ENCODE data around the gene RGL2.
"Not testable (repeated sequence)": the region's sequence is repeated elsewhere in the genome, so short reads cannot be mapped to it uniquely, and the experiment has no call there.

The RGL2 gene

GRCh38 chr6:33273129-33273923 lies 25.4 kb downstream of the RGL2 start:
- DNase-seq = no peak

- DNase-seq = no peak
Observed at GRCh38 chr6:33272275-33273128, 26.2 kb downstream of the RGL2 start.

- peak; percentile 100 for DNase-seq
Observed at GRCh38 chr6:33271468-33272274, 27.1 kb downstream of the RGL2 start, which contains the start of the genes RPS18 and VPS52. TSS of gene RPS18 (plus strand) at chr6:33272075. CDS start at chr6:33272120, 45 bp downstream. TSS of gene VPS52 (minus strand) at chr6:33271876. CDS start at chr6:33271675, 201 bp downstream.

DNA sequence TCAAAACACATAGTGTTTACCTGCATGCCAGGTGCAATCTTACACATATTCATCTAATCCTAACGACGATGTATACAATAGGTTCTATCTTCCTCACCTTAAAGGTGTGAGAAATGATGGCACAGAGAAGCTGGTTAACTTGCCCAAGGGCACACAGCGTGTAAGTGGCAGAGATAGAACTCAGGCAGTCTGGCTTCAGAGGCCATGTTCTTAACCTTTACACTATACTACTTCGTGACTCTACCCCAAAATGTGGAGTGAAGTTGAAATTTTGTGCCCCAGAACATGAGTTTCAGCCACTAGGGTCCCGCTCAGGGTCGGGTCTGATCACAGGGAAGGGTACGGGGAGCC lies 27.6 kb downstream of the RGL2 start:
- DNase-seq = no peak

GRCh38 chr6:33264015-33264414 lies 34.7 kb downstream of the RGL2 start:
- DNase-seq = no peak

DNA sequence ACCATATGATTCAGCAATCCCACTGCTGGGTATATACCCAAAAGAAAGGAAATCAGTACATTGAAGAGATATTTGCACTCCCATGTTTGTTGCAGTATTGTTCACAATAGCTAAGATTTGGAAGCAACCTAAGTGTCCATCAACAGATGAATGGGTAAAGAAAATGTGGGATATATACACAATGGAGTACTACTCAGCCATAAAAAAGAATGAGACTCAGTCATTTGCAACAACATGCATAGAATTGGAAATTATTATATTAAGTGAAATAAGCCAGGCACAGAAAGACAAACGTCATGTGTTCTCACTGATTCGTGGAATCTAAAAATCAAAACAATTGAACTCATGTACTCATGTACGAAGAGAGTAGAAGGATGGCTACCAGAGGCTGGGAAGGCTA lies 36.3 kb downstream of the RGL2 start:
- not testable (repeated sequence) for DNase-seq

GRCh38 chr6:33259032-33259431 lies 39.7 kb downstream of the RGL2 start:
- no peak for DNase-seq

GRCh38 chr6:33254591-33254990 lies 44.2 kb downstream of the RGL2 start:
- no peak for DNase-seq

GRCh38 chr6:33252759-33253158 lies 46.0 kb downstream of the RGL2 start:
- DNase-seq = no peak

DNA sequence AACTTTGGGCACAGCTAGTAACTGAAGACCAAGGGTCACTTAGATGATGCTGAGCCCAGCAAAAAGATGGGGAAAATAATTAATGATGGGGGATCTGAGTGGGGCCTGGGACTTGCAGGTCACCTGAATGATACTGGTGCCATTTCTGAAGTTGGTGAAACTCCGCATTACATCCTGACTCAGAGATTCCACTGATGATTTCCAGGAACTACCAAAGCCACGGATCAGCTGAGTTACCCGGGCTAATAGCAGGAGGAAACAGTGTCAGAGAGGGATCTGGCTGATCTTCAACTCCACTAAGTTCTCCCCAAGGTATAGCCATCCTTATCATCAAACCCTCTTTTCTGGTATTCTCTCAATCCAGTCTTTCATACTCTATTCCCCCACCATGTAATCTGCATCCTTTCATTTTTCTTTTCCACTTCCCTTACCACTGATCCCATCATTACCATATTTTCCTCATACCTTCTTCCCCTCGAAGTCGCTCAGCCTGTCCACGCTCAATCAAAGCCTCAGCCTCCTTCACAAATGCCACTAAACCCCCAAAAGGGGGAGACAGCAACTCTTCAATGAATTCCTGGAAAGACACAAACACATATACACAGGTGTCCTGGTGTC lies 47.2 kb downstream of the RGL2 start:
- DNase-seq = no peak

- DNase-seq = no peak
Observed at GRCh38 chr6:33250731-33251130, 48.0 kb downstream of the RGL2 start.

DNA sequence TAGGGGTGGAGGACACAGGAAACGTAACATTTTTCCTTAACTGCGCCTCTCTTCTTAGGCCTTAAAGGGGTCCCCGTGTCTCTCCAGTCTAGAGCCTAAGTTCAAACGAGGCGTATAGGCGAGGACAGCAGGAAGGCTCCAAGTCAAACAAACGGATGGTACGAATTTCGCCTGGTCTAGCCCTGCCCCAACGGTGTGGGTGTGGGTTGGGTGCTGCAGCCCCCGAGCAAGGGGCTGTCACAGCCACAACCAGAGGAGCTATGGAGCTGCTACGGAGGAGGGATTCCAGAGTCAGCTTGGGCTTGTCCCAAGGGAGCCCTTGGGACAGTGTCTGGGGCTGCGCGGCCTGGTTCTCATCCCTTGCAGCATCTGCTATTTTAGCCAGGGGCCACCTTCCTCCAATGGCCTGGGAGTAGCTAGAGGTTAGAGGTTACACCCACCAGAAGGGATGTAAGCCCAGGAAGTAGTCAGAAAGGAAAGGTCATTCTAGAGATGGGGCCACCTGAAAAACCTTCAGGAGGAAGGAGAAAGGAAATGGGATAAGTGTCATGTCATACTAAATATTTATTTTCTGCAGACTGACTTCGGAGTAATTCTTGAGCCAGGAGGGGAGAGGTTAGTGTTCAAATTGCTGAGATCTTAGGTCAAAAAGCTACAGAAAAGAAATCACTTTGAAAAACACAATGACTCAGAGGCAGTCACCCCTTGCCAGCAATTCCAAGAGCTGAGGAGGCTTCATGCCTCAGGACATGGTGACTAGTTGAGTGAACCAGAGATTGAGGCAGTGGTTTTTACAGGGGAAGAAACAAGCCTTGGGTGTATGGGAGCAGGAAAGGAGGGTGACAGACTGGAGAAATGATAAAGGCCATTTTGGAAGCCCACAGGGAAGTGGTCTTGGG lies 48.8 kb downstream of the RGL2 start:
- peak; percentile 8 for DNase-seq

GRCh38 chr6:33248932-33249731 lies 49.6 kb downstream of the RGL2 start:
- DNase-seq = peak; percentile 98

- peak; percentile 82 for DNase-seq
Observed at GRCh38 chr6:33248643-33248931, 50.2 kb downstream of the RGL2 start.

- DNase-seq = peak; percentile 97
Observed at GRCh38 chr6:33247977-33248642, 50.6 kb downstream of the RGL2 start.

GRCh38 chr6:33243476-33243875 lies 55.3 kb downstream of the RGL2 start:
- no peak for DNase-seq

- DNase-seq = no peak
Observed at GRCh38 chr6:33241968-33242367, 56.8 kb downstream of the RGL2 start.

Data from eye (tissue), 1 donor.